Gastroesophageal sphincter (tissue), 3 donors: ENCODE results near the gene PARP6.

Experiments used
- EP300 ChIP-seq: sonication (generic); formaldehyde crosslinking; IDR thresholded peaks from one replicate; pipeline ENCODE4 v1.6.1; 2017; ENCODE audit warnings: antibody characterized with exemption, mild to moderate bottlenecking
- POLR2A ChIP-seq, 2 donors: fragments of 450-650 bp; IDR thresholded peaks; one replicate each; pipeline ENCODE4 v1.6.1; 2017; ENCODE audit warnings: antibody characterized with exemption in 2 of 2, mild to moderate bottlenecking in 2 of 2, moderate library complexity in 1 of 2
- TF ChIP-seq, protein P1 (sequence below), 4 experiments: fragments of 200-600 bp in 2 of 4; fragments of 450-650 bp in 2 of 4; sonication (generic) in 1 of 4; IDR thresholded peaks; one replicate each; pipeline ENCODE4 v1.5.1; 2017 to 2019; ENCODE audit warnings: antibody characterized with exemption in 4 of 4, mild to moderate bottlenecking in 2 of 4, moderate library complexity in 2 of 4

DNA sequence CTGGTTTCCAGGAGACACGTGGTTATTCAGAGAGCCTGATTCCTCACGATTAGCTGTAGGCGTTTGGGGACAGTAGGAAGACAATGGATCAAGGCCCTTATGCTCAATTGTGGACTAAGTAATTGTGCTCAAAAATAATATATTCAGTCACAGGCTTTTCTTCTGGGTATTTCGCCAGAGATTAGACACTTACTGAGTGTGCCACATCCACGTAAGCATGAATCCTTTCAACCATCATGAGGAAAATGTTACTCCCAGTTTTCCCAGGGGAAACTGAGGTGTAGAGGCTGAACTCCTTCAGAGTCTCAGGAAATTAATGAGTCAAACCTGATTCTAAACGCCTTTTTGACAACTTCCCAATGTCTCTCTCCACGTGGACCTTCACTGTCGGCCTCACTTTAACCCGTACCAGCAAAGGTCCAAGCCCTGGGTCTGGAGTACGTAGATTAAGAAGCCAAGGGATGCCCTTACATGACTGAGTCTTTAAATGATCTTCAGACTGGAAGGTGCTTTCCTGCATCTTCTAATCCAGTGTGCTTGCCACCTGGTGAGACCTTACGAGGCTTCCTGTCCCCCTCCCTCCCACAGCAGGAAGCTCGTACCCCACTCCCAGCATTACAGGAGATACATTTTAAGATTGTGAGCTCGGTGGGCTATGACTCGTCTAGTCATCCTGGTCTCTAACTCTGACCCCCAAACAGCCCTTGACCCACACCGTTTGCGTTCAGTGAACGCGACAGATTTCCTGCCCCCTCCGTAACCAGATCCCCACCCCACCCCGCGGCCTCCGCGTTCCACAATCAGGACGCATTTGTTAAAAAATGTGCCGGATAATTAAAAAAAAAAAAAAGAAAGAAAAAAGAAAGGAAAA is 43.0 kb downstream of the PARP6 start:
- TF ChIP-seq, protein P1, sequence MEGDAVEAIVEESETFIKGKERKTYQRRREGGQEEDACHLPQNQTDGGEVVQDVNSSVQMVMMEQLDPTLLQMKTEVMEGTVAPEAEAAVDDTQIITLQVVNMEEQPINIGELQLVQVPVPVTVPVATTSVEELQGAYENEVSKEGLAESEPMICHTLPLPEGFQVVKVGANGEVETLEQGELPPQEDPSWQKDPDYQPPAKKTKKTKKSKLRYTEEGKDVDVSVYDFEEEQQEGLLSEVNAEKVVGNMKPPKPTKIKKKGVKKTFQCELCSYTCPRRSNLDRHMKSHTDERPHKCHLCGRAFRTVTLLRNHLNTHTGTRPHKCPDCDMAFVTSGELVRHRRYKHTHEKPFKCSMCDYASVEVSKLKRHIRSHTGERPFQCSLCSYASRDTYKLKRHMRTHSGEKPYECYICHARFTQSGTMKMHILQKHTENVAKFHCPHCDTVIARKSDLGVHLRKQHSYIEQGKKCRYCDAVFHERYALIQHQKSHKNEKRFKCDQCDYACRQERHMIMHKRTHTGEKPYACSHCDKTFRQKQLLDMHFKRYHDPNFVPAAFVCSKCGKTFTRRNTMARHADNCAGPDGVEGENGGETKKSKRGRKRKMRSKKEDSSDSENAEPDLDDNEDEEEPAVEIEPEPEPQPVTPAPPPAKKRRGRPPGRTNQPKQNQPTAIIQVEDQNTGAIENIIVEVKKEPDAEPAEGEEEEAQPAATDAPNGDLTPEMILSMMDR (IDR thresholded peaks at IDR 0.05): no peak
- no peak for TF ChIP-seq POLR2A (IDR thresholded peaks at IDR 0.05)
- TF ChIP-seq EP300: no peak
